DND-41 (cell line): ENCODE data around the gene CLTB.

Source experiments
- CTCF ChIP-seq: IDR thresholded peaks from 2 replicates; pipeline ENCODE4 v1.5.1; 2012; ENCODE audit warnings: borderline replicate concordance, low read length, moderate library complexity, mild to moderate bottlenecking; ENCODE audit not compliant: poor library complexity, severe bottlenecking; ENCODE audit errors: extremely low read depth
- EZH2 ChIP-seq: IDR thresholded peaks from 3 replicates; pipeline ENCODE4 v1.6.1; 2012; ENCODE audit warnings: borderline replicate concordance, low read depth, mild to moderate bottlenecking, moderate library complexity, low read length, inconsistent platforms; ENCODE audit not compliant: severe bottlenecking

- TF ChIP-seq EZH2 (no peak), CTCF (no peak)
Observed at GRCh38 chr5:176379881-176380280, 36.5 kb downstream of the CLTB start.
